ENCODE measurements around the gene ATP6AP1. TPM values are rescaled to one million over a fixed set of nuclear protein-coding genes. Genes with fewer than 3 reads are reported as not detected.

Gene ATP6AP1
- total and polyA plus RNA-seq, 9 of the 15 experiments (the other 6 are each of a cell fraction or from before 2014, with no cell fraction given) = 8.3 to 90.5 (median 52.9) TPM

DNA sequence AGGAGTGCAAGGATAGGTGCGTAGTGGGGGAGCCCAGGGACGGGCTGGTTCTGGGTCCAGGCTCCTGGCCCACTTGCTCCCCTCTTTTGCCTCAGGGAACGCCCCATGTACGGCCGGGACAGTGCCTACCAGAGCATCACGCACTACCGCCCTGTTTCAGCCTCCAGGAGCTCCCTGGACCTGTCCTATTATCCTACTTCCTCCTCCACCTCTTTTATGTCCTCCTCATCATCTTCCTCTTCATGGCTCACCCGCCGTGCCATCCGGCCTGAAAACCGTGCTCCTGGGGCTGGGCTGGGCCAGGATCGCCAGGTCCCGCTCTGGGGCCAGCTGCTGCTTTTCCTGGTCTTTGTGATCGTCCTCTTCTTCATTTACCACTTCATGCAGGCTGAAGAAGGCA lies 47.7 kb upstream of the ATP6AP1 start:
- DNase-seq (ENCODE audit: extremely low read depth in 1 of 4, low spot score in 3 of 4) = no peak
- Histone ChIP-seq H4K20me1 (replicated peaks; ENCODE audit: control insufficient read depth, insufficient read depth, low read length) (no peaks in the 10 kb centered on the region), H3K4me2 (ENCODE audit: insufficient read depth, low read length) (peak overlapping the region; percentile 83), H3K4me1 (replicated peaks in 1 of 2; ENCODE audit: control insufficient read depth in 2 of 2, insufficient read depth in 2 of 2, low read length in 2 of 2) (peaks cover 20 to 49% of the 10 kb centered on the region in 2 experiments), H3K9me3 (replicated peaks; ENCODE audit: control insufficient read depth, insufficient read depth, low read depth, low read length) (no peaks in the 10 kb centered on the region), H3K36me3 (ENCODE audit: control insufficient read depth, insufficient read depth, low read length) (peaks cover 19% of the 10 kb centered on the region; the same call in 2 of the 3 replicates), H3K27me3 (ENCODE audit: control insufficient read depth in 2 of 2, insufficient read depth in 2 of 2, low read length in 2 of 2) (no peaks in the 10 kb centered on the region), H3K79me2 (ENCODE audit: control insufficient read depth, insufficient read depth, low read length) (peaks cover 26% of the 10 kb centered on the region), H3K27ac (ENCODE audit: extremely low read depth, low read depth, low read length) (peak overlapping the region; percentile 30; the same call in 1 of the 3 replicates), H2AFZ (ENCODE audit: low read depth, low read length) (no peak overlapping the region), H3K4me3 (peak overlapping the region; percentile 91; the same call in 1 of the 2 replicates), H3K9me1 (ENCODE audit: control insufficient read depth, insufficient read depth, low read length) (no peaks in the 10 kb centered on the region), H3K9ac (ENCODE audit: insufficient read depth in 1 of 2, low read depth in 2 of 2, low read length in 2 of 2) (peak overlapping the region; percentile 95 to 100; a peak in 3 of 4 replicates)
- in situ Hi-C loops (cut with MboI) (no loop called here), intact Hi-C loops (cut with micrococcal nuclease) (no loop called here)
- no peak for ATAC-seq
- BruUV-seq (replicated peaks) = no TSS peak
- POLR2A ChIA-PET = interaction anchor here (0.7 kb wide), 1 partner anchor 10 kb away, joined by 5 read pairs; no protein-coding TSS in a partner anchor
- TF ChIP-seq RBFOX2 (IDR thresholded peaks at IDR 0.05; ENCODE audit: low read depth, low read length) (0 out of 2 replicates have a peak, but pooled peaks have one; percentile 46), POLR2G (IDR thresholded peaks at IDR 0.05; ENCODE audit: low read depth, low read length) (peak; percentile 29; the same call in 1 of the 2 replicates)
- TF ChIP-seq, protein P1, sequence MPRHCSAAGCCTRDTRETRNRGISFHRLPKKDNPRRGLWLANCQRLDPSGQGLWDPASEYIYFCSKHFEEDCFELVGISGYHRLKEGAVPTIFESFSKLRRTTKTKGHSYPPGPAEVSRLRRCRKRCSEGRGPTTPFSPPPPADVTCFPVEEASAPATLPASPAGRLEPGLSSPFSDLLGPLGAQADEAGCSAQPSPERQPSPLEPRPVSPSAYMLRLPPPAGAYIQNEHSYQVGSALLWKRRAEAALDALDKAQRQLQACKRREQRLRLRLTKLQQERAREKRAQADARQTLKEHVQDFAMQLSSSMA (CRISPR knock-in tag; IDR thresholded peaks at IDR 0.05) = no peak
- WGBS (ENCODE audit: insufficient coverage, low coverage, missing lambda C conversion rate) = 83% methylated on average over 9 of the region's 14 CpGs
- no peak for FAIRE-seq
- CTCF ChIA-PET (ENCODE audit: low intra/inter-chr PET ratio) = no interaction called here

DNA sequence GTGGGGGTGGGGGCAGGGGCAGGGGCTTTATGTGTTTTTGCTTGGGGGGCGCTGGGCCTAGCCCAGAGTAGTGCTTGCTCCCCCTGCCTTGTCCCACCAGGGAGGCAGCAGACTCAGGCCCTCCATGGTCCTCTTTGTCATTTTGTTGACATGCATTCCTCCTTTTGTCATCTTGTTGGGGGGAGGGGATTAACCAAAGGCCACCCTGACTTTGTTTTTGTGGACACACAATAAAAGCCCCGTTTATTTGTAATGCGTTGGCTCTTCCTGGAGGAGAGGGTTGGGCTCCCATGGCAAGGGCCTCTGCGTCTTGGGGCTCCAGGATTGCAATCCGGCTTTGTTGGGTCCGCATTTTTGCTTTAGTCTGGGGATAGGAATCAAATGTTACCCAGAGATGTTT lies 47.2 kb upstream of the ATP6AP1 start:
- intact Hi-C loops (cut with micrococcal nuclease) (no loop called here), in situ Hi-C loops (cut with MboI) (no loop called here)
- H3K4me1 ChIP-seq (replicated peaks in 1 of 2; ENCODE audit: control insufficient read depth in 2 of 2, insufficient read depth in 2 of 2, low read length in 2 of 2) = peaks cover 20 to 49% of the 10 kb centered on the region in 2 experiments
- H3K36me3 ChIP-seq (ENCODE audit: control insufficient read depth, insufficient read depth, low read length) = peaks cover 19% of the 10 kb centered on the region; the same call in 2 of the 3 replicates
- no TSS peak for BruUV-seq (replicated peaks)
- H3K79me2 ChIP-seq (ENCODE audit: control insufficient read depth, insufficient read depth, low read length) = peaks cover 26% of the 10 kb centered on the region
- H2AFZ ChIP-seq (ENCODE audit: low read depth, low read length) = no peak overlapping the region
- H3K27me3 ChIP-seq (ENCODE audit: control insufficient read depth in 2 of 2, insufficient read depth in 2 of 2, low read length in 2 of 2) = no peaks in the 10 kb centered on the region
- H3K9me3 ChIP-seq (replicated peaks; ENCODE audit: control insufficient read depth, insufficient read depth, low read depth, low read length) = no peaks in the 10 kb centered on the region
- no peaks in the 10 kb centered on the region for H3K9me1 ChIP-seq (ENCODE audit: control insufficient read depth, insufficient read depth, low read length)
- POLR2A ChIA-PET = interaction anchor here (0.7 kb wide), 1 partner anchor 10 kb away, joined by 5 read pairs; no protein-coding TSS in a partner anchor
- H3K4me2 ChIP-seq (ENCODE audit: insufficient read depth, low read length) = no peak overlapping the region
- no peak for TF ChIP-seq ZNF507 (tag; conservative IDR thresholded peaks at IDR 0.05)
- TF ChIP-seq CEBPG (CRISPR knock-in tag; IDR thresholded peaks at IDR 0.05) = no peak
- no peak for TF ChIP-seq CEBPG (tag; conservative IDR thresholded peaks at IDR 0.05 in 1 of 2, IDR thresholded peaks at IDR 0.05 in 1 of 2)
- TF ChIP-seq ZNF274 (IDR thresholded peaks at IDR 0.05; ENCODE audit: borderline replicate concordance, low read depth, low read length) = no peak
- no peak for TF ChIP-seq NFRKB (IDR thresholded peaks at IDR 0.05; ENCODE audit: low read depth)
- TF ChIP-seq MTA1 (IDR thresholded peaks at IDR 0.05; ENCODE audit: borderline replicate concordance) = no peak
- TF ChIP-seq ZNF445 (CRISPR knock-in tag; IDR thresholded peaks at IDR 0.05; ENCODE audit: low read depth) = no peak
- TF ChIP-seq NCOA1 (IDR thresholded peaks at IDR 0.05; ENCODE audit: low read depth) = no peak
- TF ChIP-seq ZNF77 (CRISPR knock-in tag; IDR thresholded peaks at IDR 0.05) = no peak
- TF ChIP-seq SLC30A9 (CRISPR knock-in tag; IDR thresholded peaks at IDR 0.05) = no peak
- TF ChIP-seq, protein P2, sequence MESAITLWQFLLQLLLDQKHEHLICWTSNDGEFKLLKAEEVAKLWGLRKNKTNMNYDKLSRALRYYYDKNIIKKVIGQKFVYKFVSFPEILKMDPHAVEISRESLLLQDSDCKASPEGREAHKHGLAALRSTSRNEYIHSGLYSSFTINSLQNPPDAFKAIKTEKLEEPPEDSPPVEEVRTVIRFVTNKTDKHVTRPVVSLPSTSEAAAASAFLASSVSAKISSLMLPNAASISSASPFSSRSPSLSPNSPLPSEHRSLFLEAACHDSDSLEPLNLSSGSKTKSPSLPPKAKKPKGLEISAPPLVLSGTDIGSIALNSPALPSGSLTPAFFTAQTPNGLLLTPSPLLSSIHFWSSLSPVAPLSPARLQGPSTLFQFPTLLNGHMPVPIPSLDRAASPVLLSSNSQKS (CRISPR knock-in tag; IDR thresholded peaks at IDR 0.05) = no peak
- no peak for TF ChIP-seq ZBTB1 (CRISPR knock-in tag; IDR thresholded peaks at IDR 0.05; ENCODE audit: borderline replicate concordance, low read depth)
- WGBS (ENCODE audit: insufficient coverage, low coverage, missing lambda C conversion rate) = 84% methylated on average over 5 of the region's 6 CpGs
- no peak overlapping the region for H3K27ac ChIP-seq (ENCODE audit: extremely low read depth, low read depth, low read length)
- no peaks in the 10 kb centered on the region for H4K20me1 ChIP-seq (replicated peaks; ENCODE audit: control insufficient read depth, insufficient read depth, low read length)
- no peak for FAIRE-seq
- DNase-seq (ENCODE audit: extremely low read depth in 1 of 4, low spot score in 3 of 4) = no peak
- H3K4me3 ChIP-seq = no peak overlapping the region
- H3K9ac ChIP-seq (ENCODE audit: insufficient read depth in 1 of 2, low read depth in 2 of 2, low read length in 2 of 2) = no peak overlapping the region
- CTCF ChIA-PET (ENCODE audit: low intra/inter-chr PET ratio) = no interaction called here
- ATAC-seq = no peak

All from K562 (cell line).